Stimulated activated CD4-positive, alpha-beta T cell treated with anti-CD3 and anti-CD28 coated beads, Interleukin-4, amount 100 ng/mL, for 1 hour (primary cell): ENCODE measurements around the gene GAL3ST1.
"Not testable (repeated sequence)": the region's sequence is repeated elsewhere in the genome, so short reads cannot be mapped to it uniquely, and the experiment has no call there.

Experiments used
- DNase-seq: peaks from one replicate; pipeline ENCODE4 v3.0.0-alpha.2; 2020

The GAL3ST1 gene

GRCh38 chr22:30596199-30596598, 21.7 kb upstream of the GAL3ST1 start:
- DNase-seq = no peak

- not testable (repeated sequence) for DNase-seq
Measured at GRCh38 chr22:30592360-30592713, 17.9 kb upstream of the GAL3ST1 start.

- DNase-seq = peak; percentile 88
Measured at GRCh38 chr22:30591588-30592359, 17.3 kb upstream of the GAL3ST1 start, which contains the start of gene PES1. Gene PES1, minus strand, starts transcription at chr22:30591910. Its CDS starts 77 bp downstream, at chr22:30591833.

- no peak for DNase-seq
Measured at GRCh38 chr22:30591191-30591587, 16.7 kb upstream of the GAL3ST1 start.

- DNase-seq = no peak
Measured at GRCh38 chr22:30586414-30586813, 11.9 kb upstream of the GAL3ST1 start.

GRCh38 chr22:30584441-30584840, 10.0 kb upstream of the GAL3ST1 start:
- DNase-seq = no peak

GRCh38 chr22:30582788-30583545, 8.5 kb upstream of the GAL3ST1 start:
- DNase-seq = no peak

GRCh38 chr22:30582051-30582450, 7.6 kb upstream of the GAL3ST1 start:
- DNase-seq = no peak

GRCh38 chr22:30580896-30581295, 6.4 kb upstream of the GAL3ST1 start:
- DNase-seq = no peak

- no peak for DNase-seq
Measured at GRCh38 chr22:30578481-30578880, 4.0 kb upstream of the GAL3ST1 start.

- no peak for DNase-seq
Measured at GRCh38 chr22:30575859-30576258, 1.4 kb upstream of the GAL3ST1 start.

GRCh38 chr22:30574997-30575671, 669 bp upstream of the GAL3ST1 start:
- no peak for DNase-seq

GRCh38 chr22:30573594-30574094, 821 bp downstream of the GAL3ST1 start:
- DNase-seq = no peak

- DNase-seq = no peak
Measured at GRCh38 chr22:30572840-30573593, 1.4 kb downstream of the GAL3ST1 start.

- no peak for DNase-seq
Measured at GRCh38 chr22:30572210-30572609, 2.3 kb downstream of the GAL3ST1 start.

GRCh38 chr22:30569674-30570202, 4.7 kb downstream of the GAL3ST1 start:
- no peak for DNase-seq

GRCh38 chr22:30568137-30568805, 6.2 kb downstream of the GAL3ST1 start:
- no peak for DNase-seq

- DNase-seq = not testable (repeated sequence)
Measured at GRCh38 chr22:30567277-30567676, 7.2 kb downstream of the GAL3ST1 start.

- DNase-seq = no peak
Measured at GRCh38 chr22:30566125-30566524, 8.3 kb downstream of the GAL3ST1 start.

- DNase-seq = no peak
Measured at GRCh38 chr22:30565341-30565740, 9.1 kb downstream of the GAL3ST1 start.

- no peak for DNase-seq
Measured at GRCh38 chr22:30564761-30565119, 9.7 kb downstream of the GAL3ST1 start.
